ENCODE data around the gene MYO5B. TPM values are rescaled to one million over a fixed set of nuclear protein-coding genes. Genes with fewer than 3 reads are reported as not detected.

Gene MYO5B
- 1 to 10 TPM; 1.2 to 2.2 (median 1.3) TPM for total RNA-seq

DNA sequence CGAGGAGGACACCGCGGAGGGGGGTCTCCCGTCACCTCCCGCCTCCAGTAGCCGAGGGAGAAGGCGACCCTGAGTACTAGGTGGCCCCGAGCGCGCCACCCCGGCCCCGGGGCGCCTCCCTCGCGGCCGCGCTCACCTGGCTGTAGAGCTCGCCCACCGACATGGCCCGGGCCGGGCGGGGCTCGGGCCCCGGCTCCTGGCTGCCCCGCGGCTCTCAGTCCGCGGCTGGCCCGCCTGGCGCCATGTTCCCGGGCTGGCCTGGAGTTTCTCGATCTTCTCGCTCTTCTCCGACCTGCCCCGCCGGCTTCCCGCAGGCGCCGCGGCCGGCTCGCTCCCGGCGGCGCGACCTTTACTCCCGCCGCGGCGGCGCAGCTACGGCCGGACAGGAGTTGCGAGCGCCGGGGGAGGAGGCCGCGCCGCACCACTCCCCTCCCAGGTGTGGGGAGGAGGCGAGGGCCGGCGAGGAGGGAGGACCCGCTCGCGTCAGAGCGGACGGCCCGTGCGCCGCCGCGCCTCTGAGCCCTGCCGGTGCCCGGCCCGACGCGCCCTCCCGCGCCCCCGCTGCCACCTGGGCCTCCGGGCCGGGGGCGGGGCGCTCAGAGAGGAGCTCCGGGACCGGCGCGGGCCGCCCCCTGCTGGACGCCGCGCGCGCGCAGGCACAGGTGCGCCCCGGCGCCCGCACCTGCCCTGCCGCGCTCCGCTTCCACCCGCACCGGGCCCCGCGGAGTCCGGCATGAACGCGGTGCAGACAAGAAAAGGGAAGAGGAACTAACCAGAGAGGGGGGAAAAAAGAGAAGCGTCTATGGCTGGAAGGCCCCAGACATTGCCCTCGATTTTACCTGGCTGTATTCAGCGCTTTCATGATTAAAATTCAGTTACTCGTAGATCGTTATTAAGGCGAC lies at the start of gene MYO5B:
MYO5B (minus strand) TSS at position 517 of the 902 bp plus-strand sequence; CDS start at position 163, 354 bp downstream.
- TF ChIP-seq, protein P1, sequence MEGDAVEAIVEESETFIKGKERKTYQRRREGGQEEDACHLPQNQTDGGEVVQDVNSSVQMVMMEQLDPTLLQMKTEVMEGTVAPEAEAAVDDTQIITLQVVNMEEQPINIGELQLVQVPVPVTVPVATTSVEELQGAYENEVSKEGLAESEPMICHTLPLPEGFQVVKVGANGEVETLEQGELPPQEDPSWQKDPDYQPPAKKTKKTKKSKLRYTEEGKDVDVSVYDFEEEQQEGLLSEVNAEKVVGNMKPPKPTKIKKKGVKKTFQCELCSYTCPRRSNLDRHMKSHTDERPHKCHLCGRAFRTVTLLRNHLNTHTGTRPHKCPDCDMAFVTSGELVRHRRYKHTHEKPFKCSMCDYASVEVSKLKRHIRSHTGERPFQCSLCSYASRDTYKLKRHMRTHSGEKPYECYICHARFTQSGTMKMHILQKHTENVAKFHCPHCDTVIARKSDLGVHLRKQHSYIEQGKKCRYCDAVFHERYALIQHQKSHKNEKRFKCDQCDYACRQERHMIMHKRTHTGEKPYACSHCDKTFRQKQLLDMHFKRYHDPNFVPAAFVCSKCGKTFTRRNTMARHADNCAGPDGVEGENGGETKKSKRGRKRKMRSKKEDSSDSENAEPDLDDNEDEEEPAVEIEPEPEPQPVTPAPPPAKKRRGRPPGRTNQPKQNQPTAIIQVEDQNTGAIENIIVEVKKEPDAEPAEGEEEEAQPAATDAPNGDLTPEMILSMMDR (IDR thresholded peaks at IDR 0.05; ENCODE audit: low read depth): no peak

DNA sequence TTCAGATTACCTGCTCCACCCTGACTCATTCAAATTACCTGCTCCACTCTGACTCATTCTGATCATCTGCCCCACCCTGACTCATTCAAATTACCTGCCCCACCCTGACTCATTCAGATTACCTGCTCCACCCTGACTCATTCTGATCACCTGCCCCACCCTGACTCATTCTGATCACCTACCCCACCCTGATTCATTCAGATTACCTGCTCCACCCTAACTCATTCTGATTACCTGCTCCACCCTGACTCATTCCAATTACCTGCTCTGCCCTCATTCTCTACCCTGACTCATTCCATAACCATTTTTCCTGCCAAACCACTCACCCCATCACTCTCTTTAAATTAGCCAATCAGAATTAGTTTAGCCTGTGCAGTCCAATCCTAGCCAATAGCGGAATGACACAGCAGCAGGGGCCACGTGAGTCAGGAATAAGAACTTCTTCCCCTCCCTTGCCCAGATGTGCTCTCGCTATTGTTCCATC lies 45.2 kb upstream of the MYO5B start:
- TF ChIP-seq, protein P1 (IDR thresholded peaks at IDR 0.05; ENCODE audit: low read depth): no peak

DNA sequence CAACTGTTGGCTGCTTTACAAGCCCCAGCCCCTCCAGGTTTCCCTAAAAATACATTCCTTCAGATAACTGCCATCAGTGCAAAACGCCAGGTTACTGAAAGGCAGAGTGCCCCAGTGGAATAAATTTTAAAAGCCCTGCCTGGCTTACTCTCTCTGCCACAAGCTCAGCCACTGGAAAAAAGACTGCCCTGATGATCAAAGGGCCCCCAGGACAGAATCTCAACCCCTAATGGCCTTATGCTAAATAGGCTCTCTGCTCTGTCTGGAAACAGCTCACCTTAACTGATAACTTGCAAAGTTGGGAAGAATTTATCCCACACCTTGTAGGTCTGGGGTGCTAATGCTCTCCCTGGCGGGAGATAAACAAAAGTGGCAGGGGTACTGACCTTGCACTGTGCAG lies 37.5 kb upstream of the MYO5B start:
- TF ChIP-seq, protein P1 (IDR thresholded peaks at IDR 0.05; ENCODE audit: low read depth): no peak

DNA sequence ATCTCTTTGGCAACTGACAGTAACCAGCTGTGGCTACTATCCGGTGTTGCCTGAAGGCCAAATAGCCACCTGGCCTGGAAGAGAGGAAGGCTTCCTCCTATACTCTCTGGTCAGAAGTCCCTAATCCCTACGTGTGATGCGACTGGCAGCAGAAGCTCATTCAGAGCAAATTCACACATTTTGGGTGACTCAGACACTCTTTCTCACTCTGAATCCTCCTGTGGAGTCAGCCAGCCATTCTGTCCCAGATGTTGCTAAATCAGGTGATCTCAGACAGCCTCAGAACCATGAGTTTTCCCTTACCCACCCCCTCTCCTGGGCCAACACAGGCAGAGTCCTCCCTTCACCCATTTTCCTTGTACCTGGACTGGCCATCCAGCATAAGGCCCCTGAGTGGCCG lies 36.7 kb upstream of the MYO5B start:
- TF ChIP-seq, protein P1 (IDR thresholded peaks at IDR 0.05; ENCODE audit: low read depth): no peak

DNA sequence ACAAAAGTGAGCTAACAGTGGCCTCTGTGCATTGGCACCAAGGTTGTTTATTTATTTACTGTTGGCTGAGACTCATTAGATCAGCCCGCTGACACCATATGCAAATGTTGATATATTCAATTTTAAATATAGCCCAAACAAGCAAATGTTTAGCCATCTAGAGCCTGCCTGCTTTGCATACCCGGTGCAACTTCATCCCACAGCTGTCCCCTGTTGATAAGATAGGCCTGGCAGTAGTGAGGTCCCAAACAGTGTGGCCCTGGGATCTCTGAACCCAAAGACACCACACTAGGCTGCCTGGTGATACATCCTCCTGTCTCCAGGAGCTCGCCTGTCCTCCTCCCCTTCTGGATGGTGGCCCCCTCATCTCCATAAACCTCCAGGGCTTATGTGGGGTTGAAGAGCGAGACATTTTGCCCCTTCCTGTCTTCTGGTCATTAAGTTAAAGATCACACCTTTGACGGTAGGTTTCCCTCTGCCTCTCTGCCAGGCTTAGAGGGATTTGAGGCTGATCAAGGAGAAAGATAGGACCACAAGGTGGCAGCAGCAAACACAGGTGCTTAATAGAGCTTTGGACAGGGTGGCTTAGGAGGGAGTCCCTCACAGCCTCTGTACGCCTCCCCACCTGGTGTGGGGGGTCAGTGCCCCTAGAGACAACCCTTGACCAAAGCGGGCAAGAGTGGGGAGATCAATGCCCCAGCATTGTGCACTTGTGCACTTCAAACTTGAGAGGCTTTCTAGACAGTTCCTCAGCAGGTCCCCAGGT lies 23.7 kb upstream of the MYO5B start:
- TF ChIP-seq, protein P1 (IDR thresholded peaks at IDR 0.05; ENCODE audit: low read depth): no peak

DNA sequence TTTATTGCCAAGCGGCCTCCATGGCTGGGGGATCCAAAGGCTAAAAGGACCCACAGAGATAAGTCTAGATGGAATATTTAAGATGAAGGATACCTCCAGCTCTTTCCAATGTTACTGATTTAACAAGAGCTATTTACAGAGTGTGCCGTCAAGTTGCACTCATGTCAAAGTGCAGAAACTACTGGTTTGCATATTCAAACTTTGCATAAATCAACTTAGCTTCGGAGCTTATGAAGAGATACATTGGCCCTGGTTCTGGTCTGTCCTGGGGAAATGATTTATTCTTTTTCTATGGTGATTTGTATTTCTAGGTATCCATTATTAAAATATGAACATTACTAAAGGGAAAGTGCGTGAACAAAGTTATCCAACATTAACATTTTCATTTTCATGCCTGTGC lies 14.4 kb upstream of the MYO5B start:
- TF ChIP-seq, protein P1 (IDR thresholded peaks at IDR 0.05; ENCODE audit: low read depth): no peak

DNA sequence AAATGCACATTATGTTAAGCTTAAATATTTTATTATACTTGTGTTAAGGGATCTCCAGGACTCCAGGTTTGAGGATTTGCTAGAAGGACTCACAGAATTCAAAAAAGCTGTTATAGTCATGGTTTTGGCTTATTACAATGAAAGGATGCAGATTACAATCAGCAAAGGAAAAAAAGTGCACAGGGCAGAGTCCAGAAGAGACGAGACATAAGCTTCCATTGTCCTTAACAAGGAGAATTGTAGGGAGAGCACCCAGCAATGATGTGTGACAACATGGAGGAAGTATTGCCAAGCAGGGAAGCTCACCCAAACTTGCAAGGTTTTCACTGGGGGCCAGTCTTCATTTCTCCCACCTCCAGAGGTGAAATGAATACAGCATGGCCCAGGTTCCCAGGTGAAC lies 12.8 kb upstream of the MYO5B start:
- TF ChIP-seq, protein P1 (IDR thresholded peaks at IDR 0.05; ENCODE audit: low read depth): no peak

All from subcutaneous adipose tissue (tissue), 4 donors.